GM12873 (cell line): ENCODE results near the gene PCDHGA5.

Experiments used
- CTCF ChIP-seq: IDR thresholded peaks from 2 replicates; pipeline ENCODE4 v1.5.1; 2012; ENCODE audit warnings: low read depth, mild to moderate bottlenecking, moderate library complexity, low read length, control low read depth; ENCODE audit not compliant: insufficient read depth; ENCODE audit errors: missing control alignments

Gene PCDHGA5

DNA sequence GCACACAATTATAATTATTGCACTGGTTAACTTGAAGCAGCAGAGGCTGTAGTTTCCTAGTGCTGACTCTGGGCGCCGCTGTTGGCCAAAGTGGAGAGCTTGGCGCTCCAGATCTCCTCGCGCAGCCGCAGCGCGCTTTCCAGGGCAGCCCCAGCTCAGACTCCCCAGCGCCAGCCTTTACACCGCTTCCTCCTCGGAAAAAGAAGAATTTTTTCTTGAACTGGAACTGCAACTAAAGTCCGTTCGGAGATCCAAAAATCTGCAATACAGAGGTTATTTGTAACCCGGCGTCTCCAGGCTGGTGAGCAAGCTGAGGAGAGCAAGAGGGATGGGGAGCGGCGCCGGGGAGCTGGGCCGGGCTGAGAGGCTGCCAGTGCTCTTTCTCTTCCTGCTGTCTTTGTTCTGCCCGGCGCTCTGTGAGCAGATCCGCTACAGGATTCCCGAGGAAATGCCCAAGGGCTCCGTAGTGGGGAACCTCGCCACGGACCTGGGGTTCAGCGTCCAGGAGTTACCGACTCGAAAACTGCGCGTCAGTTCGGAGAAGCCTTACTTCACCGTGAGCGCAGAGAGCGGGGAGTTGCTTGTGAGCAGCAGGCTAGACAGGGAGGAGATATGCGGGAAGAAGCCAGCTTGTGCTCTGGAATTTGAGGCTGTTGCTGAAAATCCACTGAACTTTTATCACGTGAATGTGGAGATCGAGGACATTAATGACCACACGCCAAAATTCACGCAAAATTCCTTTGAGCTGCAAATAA, 23.8 kb downstream of the PCDHGA5 start, which contains the start of gene PCDHGB4:
TSS of gene PCDHGB4 (plus strand) at position 142 of the 755 bp plus-strand sequence. CDS start at position 329, 187 bp downstream.
- TF ChIP-seq CTCF: peak; percentile 25

DNA sequence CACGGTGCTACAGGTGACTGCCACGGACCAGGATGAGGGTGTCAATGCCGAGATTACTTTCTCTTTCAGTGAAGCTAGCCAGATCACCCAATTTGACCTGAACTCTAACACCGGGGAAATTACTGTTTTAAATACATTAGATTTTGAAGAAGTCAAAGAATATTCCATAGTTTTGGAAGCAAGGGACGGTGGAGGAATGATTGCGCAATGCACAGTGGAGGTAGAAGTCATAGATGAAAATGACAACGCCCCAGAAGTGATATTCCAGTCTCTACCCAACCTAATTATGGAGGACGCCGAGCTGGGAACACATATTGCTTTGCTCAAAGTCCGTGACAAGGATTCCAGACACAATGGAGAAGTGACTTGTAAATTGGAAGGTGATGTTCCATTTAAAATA, 24.7 kb downstream of the PCDHGA5 start:
- no peak for TF ChIP-seq CTCF

GRCh38 chr5:141389153-141390042, 25.4 kb downstream of the PCDHGA5 start:
- TF ChIP-seq CTCF: no peak

DNA sequence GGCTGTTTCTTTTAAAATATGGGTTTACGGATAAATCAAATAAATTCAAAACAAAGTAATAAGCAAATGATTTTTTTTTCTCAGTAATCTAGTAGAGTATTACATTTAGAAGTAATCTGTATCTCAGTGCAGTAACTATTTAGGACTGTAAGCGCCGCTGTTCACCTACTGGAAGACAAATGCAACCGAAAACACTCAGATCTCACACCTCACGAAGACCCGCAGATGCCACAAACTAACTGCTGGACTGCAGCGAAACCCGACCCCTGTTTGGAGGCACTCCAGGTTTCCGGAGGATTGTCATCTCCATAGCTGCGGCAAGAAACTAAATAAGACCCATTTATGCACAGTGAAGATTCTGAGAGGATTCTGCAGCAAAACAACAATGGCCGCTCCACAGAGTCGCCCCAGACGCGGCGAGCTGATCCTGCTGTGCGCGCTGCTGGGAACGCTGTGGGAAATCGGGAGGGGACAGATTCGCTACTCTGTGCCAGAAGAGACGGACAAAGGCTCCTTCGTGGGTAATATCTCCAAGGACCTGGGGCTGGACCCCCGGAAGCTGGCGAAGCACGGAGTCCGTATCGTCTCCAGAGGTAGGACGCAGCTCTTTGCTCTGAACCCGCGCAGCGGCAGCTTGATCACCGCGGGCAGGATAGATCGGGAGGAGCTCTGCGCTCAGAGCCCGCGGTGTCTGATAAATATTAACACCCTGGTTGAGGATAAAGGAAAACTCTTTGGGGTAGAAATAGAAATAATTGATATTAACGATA, 28.7 kb downstream of the PCDHGA5 start, which contains the start of gene PCDHGA8:
TSS of gene PCDHGA8 (plus strand) at position 205 of the 770 bp plus-strand sequence. CDS start at position 386, 181 bp downstream.
- peak; percentile 27 for TF ChIP-seq CTCF

- no peak for TF ChIP-seq CTCF
Observed at GRCh38 chr5:141393267-141393666, 29.3 kb downstream of the PCDHGA5 start.

DNA sequence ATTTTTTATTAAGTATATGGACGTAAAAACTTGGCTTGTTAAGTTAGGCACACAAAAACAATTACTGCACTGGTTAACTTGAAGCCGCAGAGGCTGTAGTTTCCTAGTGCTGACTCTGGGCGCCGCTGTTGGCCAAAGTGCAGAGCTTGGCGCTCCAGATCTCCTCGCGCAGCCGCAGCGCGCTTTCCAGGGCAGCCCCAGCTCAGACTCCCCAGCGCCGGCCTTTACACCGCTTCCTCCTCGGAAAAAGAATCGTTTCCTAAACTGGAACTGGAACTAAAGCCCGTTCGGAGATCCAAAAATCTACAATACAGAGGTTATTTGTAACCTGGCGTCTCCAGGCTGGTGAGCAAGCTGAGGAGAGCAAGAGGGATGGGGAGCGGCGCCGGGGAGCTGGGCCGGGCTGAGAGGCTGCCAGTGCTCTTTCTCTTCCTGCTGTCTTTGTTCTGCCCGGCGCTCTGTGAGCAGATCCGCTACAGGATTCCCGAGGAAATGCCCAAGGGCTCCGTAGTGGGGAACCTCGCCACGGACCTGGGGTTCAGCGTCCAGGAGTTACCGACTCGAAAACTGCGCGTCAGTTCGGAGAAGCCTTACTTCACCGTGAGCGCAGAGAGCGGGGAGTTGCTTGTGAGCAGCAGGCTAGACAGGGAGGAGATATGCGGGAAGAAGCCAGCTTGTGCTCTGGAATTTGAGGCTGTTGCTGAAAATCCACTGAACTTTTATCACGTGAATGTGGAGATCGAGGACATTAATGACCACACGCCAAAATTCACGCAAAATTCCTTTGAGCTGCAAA, 34.0 kb downstream of the PCDHGA5 start, which contains the start of gene PCDHGB5:
TSS of gene PCDHGB5 (plus strand) at position 192 of the 796 bp plus-strand sequence. CDS start at position 373, 181 bp downstream.
- TF ChIP-seq CTCF: peak; percentile 55
